CD4-positive, alpha-beta T cell (primary cell): ENCODE results near the gene COL5A1. TPM values are rescaled to one million over a fixed set of nuclear protein-coding genes. Genes with fewer than 3 reads are reported as not detected.

Experiments used
- ATAC-seq: fragments of 200-7000 bp; cut with Tn5 transposase; one replicate; pipeline ENCODE4 v1.10.0; 2022; ENCODE audit warnings: mild to moderate bottlenecking; ENCODE audit not compliant: poor library complexity
- CTCF ChIA-PET: fragments of 350-600 bp; sonication (Branson Sonifier 250); formaldehyde crosslinking; loops from one replicate; lab custom pipeline; 2021; ENCODE audit warnings: antibody characterized with exemption, inconsistent platforms; lab: Charles Lee
- POLR2A ChIA-PET: fragments of 350-600 bp; sonication (Branson Sonifier 250); formaldehyde crosslinking; loops from one replicate; lab custom pipeline; 2021; ENCODE audit warnings: antibody characterized with exemption, inconsistent platforms; lab: Charles Lee
- DNase-seq, 14 experiments: peaks; one replicate each; pipeline ENCODE4 v3.0.0-alpha.2; 2013 to 2020; ENCODE audit warnings: mixed read lengths in 2 of 14
- H3K27ac ChIP-seq, 2 donors: one replicate each; pipeline versions ENCODE4 v1.5.1 to v1.7.0; 2013; ENCODE audit warnings: low read length in 2 of 2, low read depth in 1 of 2, mild to moderate bottlenecking in 1 of 2
- H3K27me3 ChIP-seq, 2 experiments: 1 replicate in 1 of 2; 2 replicates in 1 of 2; pipeline versions ENCODE4 v1.6.1 to v1.7.0; 2013; ENCODE audit warnings: low read length in 2 of 2, control low read depth in 1 of 2, mild to moderate bottlenecking in 1 of 2, moderate library complexity in 1 of 2; ENCODE audit not compliant: insufficient read depth in 2 of 2, control insufficient read depth in 1 of 2
- H3K36me3 ChIP-seq: one replicate; pipeline ENCODE4 v1.6.1; 2013; ENCODE audit warnings: low read length, control low read depth; ENCODE audit not compliant: insufficient read depth
- H3K4me1 ChIP-seq: one replicate; pipeline ENCODE4 v1.6.1; 2013; ENCODE audit warnings: low read length, control low read depth; ENCODE audit not compliant: insufficient read depth
- H3K4me3 ChIP-seq: one replicate; pipeline ENCODE4 v1.5.1; 2013; ENCODE audit warnings: mild to moderate bottlenecking, low read length, moderate library complexity
- H3K9me3 ChIP-seq, 2 experiments: 1 replicate in 1 of 2; 2 replicates in 1 of 2; pipeline versions ENCODE4 v1.6.1 to v1.7.0; 2013; ENCODE audit warnings: low read length in 2 of 2, mild to moderate bottlenecking in 2 of 2, control low read depth in 1 of 2, moderate library complexity in 1 of 2; ENCODE audit not compliant: control insufficient read depth in 1 of 2, insufficient read depth in 1 of 2
- H3K27ac Mint-ChIP-seq: one replicate; pipeline ENCODE4 v1.8.0; 2020; ENCODE audit warnings: mixed read lengths
- H3K27me3 Mint-ChIP-seq: one replicate; pipeline ENCODE4 v1.8.0; 2021; ENCODE audit warnings: mixed read lengths
- H3K36me3 Mint-ChIP-seq: one replicate; pipeline ENCODE4 v1.8.0; 2021; ENCODE audit warnings: low read depth, mixed read lengths
- H3K4me1 Mint-ChIP-seq: one replicate; pipeline ENCODE4 v1.8.0; 2021; ENCODE audit warnings: low read depth, mixed read lengths
- H3K4me3 Mint-ChIP-seq: one replicate; pipeline ENCODE4 v1.8.0; 2020; ENCODE audit warnings: mild to moderate bottlenecking, mixed read lengths
- H3K9me3 Mint-ChIP-seq: one replicate; pipeline ENCODE4 v1.8.0; 2020; ENCODE audit warnings: mixed read lengths
- intact Hi-C, 2 experiments: fragments of 100-400 bp; cut with DNase I in 1 of 2; cut with micrococcal nuclease in 1 of 2; formaldehyde crosslinking; loops; one replicate each; pipeline versions ENCODE4 v1.15.1 to v1.9.0; 2023 to 2025; cut with DNase I, micrococcal nuclease
- total RNA-seq, 174 experiments: library from RNA in 2 of 174; stranded (reverse) in 2 of 174; gene quantifications; one replicate each; pipeline ENCODE4 v1.2.3 and lab custom pipeline; 2021 to 2026
- TF ChIP-seq, protein P1 (sequence below): fragments of 200-600 bp; IDR thresholded peaks from one replicate; pipeline ENCODE4 v1.8.0; 2022; ENCODE audit warnings: antibody characterized with exemption, mild to moderate bottlenecking

COL5A1 gene
- total RNA-seq, 2 experiments from 2014 or later, result 0.41 to 0.50 TPM

- POLR2A ChIA-PET, result no interaction called here
- intact Hi-C loops, result no loop called here
Measured at GRCh38 chr9:134851020-134851419, 209.4 kb downstream of the COL5A1 start.

GRCh38 chr9:134852906-134853654 lies 211.5 kb downstream of the COL5A1 start:
- POLR2A ChIA-PET, result no interaction called here

More at GRCh38 chr9:134851020-134851419, 209.4 kb downstream of the COL5A1 start:
- ATAC-seq (no peak), DNase-seq (no peak)
- CTCF ChIA-PET, result no interaction called here
- Histone ChIP-seq H3K27me3 (peaks cover 0 to 13% of the 10 kb centered on the region in 2 experiments), H3K9me3 (peaks cover 0 to 42% of the 10 kb centered on the region in 2 experiments), H3K4me1 (no peaks in the 10 kb centered on the region), H3K27ac (no peak overlapping the region), H3K4me3 (no peak overlapping the region), H3K36me3 (no peaks in the 10 kb centered on the region)
- no peak overlapping the region for H3K27ac Mint-ChIP-seq
- H3K36me3 Mint-ChIP-seq, result no peaks in the 10 kb centered on the region
- no peaks in the 10 kb centered on the region for H3K9me3 Mint-ChIP-seq
- no peak overlapping the region for H3K4me3 Mint-ChIP-seq
- H3K27me3 Mint-ChIP-seq, result peaks cover 10% of the 10 kb centered on the region
- TF ChIP-seq, protein P1, sequence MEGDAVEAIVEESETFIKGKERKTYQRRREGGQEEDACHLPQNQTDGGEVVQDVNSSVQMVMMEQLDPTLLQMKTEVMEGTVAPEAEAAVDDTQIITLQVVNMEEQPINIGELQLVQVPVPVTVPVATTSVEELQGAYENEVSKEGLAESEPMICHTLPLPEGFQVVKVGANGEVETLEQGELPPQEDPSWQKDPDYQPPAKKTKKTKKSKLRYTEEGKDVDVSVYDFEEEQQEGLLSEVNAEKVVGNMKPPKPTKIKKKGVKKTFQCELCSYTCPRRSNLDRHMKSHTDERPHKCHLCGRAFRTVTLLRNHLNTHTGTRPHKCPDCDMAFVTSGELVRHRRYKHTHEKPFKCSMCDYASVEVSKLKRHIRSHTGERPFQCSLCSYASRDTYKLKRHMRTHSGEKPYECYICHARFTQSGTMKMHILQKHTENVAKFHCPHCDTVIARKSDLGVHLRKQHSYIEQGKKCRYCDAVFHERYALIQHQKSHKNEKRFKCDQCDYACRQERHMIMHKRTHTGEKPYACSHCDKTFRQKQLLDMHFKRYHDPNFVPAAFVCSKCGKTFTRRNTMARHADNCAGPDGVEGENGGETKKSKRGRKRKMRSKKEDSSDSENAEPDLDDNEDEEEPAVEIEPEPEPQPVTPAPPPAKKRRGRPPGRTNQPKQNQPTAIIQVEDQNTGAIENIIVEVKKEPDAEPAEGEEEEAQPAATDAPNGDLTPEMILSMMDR, result no peak
- no peaks in the 10 kb centered on the region for H3K4me1 Mint-ChIP-seq

GRCh38 chr9:134853893-134854292 lies 212.3 kb downstream of the COL5A1 start:
- Mint-ChIP-seq H3K27me3 (peaks cover 26% of the 10 kb centered on the region), H3K27ac (no peak overlapping the region), H3K9me3 (no peaks in the 10 kb centered on the region), H3K36me3 (no peaks in the 10 kb centered on the region), H3K4me3 (no peak overlapping the region), H3K4me1 (no peaks in the 10 kb centered on the region)
- intact Hi-C loops, result no loop called here
- ATAC-seq (no peak), DNase-seq (no peak)
- peaks cover 0 to 35% of the 10 kb centered on the region in 2 experiments for H3K9me3 ChIP-seq
- POLR2A ChIA-PET, result no interaction called here
- no peak overlapping the region for H3K27ac ChIP-seq
- H3K4me3 ChIP-seq, result no peak overlapping the region
- H3K36me3 ChIP-seq, result no peaks in the 10 kb centered on the region
- H3K4me1 ChIP-seq, result no peaks in the 10 kb centered on the region
- CTCF ChIA-PET, result no interaction called here
- H3K27me3 ChIP-seq, result peaks cover 4 to 16% of the 10 kb centered on the region in 2 experiments
- TF ChIP-seq, protein P1, result no peak

More at GRCh38 chr9:134852906-134853654, 211.5 kb downstream of the COL5A1 start:
- Histone ChIP-seq H3K36me3 (no peaks in the 10 kb centered on the region), H3K27ac (no peak overlapping the region), H3K4me1 (no peaks in the 10 kb centered on the region), H3K27me3 (peaks cover 4 to 14% of the 10 kb centered on the region in 2 experiments), H3K4me3 (no peak overlapping the region), H3K9me3 (peaks cover 0 to 37% of the 10 kb centered on the region in 2 experiments)
- DNase-seq (no peak), ATAC-seq (no peak)
- Mint-ChIP-seq H3K27ac (no peak overlapping the region), H3K4me1 (no peaks in the 10 kb centered on the region), H3K4me3 (no peak overlapping the region), H3K36me3 (no peaks in the 10 kb centered on the region), H3K9me3 (no peaks in the 10 kb centered on the region), H3K27me3 (peaks cover 20% of the 10 kb centered on the region)
- CTCF ChIA-PET, result no interaction called here
- TF ChIP-seq, protein P1, result no peak
- intact Hi-C loops, result no loop called here
